ENCODE measurements around the gene GFOD2. TPM values are rescaled to one million over a fixed set of nuclear protein-coding genes. Genes with fewer than 3 reads are reported as not detected.

GFOD2 gene
- total and polyA plus RNA-seq, 2 of the 8 experiments (the other 6 are each of a cell fraction or from before 2014, with no cell fraction given), result 21.4 to 33.2 TPM

GRCh38 chr16:67662653-67663010, 56.5 kb downstream of the GFOD2 start (continued):
- TF ChIP-seq NRF1 (IDR thresholded peaks at IDR 0.05; ENCODE audit: low read depth, low read length), result no peak
- TF ChIP-seq SIN3A (conservative IDR thresholded peaks at IDR 0.05 in 1 of 2, IDR thresholded peaks at IDR 0.05 in 1 of 2; ENCODE audit: low read depth in 1 of 2, low read length in 2 of 2), result no peak
- TF ChIP-seq MAX (IDR thresholded peaks at IDR 0.05), result no peak
- TF ChIP-seq RNF2 (IDR thresholded peaks at IDR 0.05; ENCODE audit: borderline replicate concordance, low read depth, low read length, missing control alignments, poor library complexity, severe bottlenecking), result no peak
- TF ChIP-seq POU5F1 (IDR thresholded peaks at IDR 0.05; ENCODE audit: low read depth, low read length), result no peak
- no peak for TF ChIP-seq CHD1 (IDR thresholded peaks at IDR 0.05; ENCODE audit: low read depth, low read length)
- TF ChIP-seq RBBP5 (IDR thresholded peaks at IDR 0.05; ENCODE audit: borderline replicate concordance, low read depth, low read length), result no peak

Measured in H1 (cell line).